ENCODE measurements around the gene INTS11. TPM values are rescaled to one million over a fixed set of nuclear protein-coding genes. Genes with fewer than 3 reads are reported as not detected.
A peak's percentile ranks its signal among the peaks of the same experiment; 100 is the strongest.

INTS11 gene
- total and polyA plus RNA-seq, 2 donors from 2014 or later, result 73.6 to 100 TPM

GRCh38 chr1:1359308-1359663 is 34.8 kb upstream of the INTS11 start:
- H3K9me3 ChIP-seq (ENCODE audit: control insufficient read depth in 2 of 3, insufficient read depth in 1 of 3, low read length in 3 of 3), result no peaks in the 10 kb centered on the region
- H3K27ac ChIP-seq (ENCODE audit: low read depth in 2 of 2, low read length in 2 of 2), result peak overlapping the region in 1 of 2 donors; percentile 23
- no peak overlapping the region for H3K4me3 ChIP-seq (ENCODE audit: low read length in 3 of 3)
- H3K27me3 ChIP-seq (ENCODE audit: control insufficient read depth, insufficient read depth, low read length), result no peaks in the 10 kb centered on the region
- H3K9ac ChIP-seq (ENCODE audit: low read length in 3 of 3), result no peak overlapping the region
- no peak for FAIRE-seq
- peaks cover 0 to 21% (median 2%) of the 10 kb centered on the region in 3 donors for H3K4me1 ChIP-seq (ENCODE audit: control insufficient read depth in 2 of 3, insufficient read depth in 2 of 3, low read depth in 1 of 3, low read length in 3 of 3)
- TF ChIP-seq CTCF (IDR thresholded peaks at IDR 0.05; ENCODE audit: borderline replicate concordance, extremely low read depth, insufficient read depth), result no peak
- DNase-seq, result peak in 1 of 5 donors; percentile 48
- no peaks in the 10 kb centered on the region for H3K36me3 ChIP-seq (ENCODE audit: control insufficient read depth in 2 of 3, insufficient read depth in 3 of 3, low read length in 3 of 3)
- intact Hi-C loops (cut with DNase I), result no loop called here

DNA sequence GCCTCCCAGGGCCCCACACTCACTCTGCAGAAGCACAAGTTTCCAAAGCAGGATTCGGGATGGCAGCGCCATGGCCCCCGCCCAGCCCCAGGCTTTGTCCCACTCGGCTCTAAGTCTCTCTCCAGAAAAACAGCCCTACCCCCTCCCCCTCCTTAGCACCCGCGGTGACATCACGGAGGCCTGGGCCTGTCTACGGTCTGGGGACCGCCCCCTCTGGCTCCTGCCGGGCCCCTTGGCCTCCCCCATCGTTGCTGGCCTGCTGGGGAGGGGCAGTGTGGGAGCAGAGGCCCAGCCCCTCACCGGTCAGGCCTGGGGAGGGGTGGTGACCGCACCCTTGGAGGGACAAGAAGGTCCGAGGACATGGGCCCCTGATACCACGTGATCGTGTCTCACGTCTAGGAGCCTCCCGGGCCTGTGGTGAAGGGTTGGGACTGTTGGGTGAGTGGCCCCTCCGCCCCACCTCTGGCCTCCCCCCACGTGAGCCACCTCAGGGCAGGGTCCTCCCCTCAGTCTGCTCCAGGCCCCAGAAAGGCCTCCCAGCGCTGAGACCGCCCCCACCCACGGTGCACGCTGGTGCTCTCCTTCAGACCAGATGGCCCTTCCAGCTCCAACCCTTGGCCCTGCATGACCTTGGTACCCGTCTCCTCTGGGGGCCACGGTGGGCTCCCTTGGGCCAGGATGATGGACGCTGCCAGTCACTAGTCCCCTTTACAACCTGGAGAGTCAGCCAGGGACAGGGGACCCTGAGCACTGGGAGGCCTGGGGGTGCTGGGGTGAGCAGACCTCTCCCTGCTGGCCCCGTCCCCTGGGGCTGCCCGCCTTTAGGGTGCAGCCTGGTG is 34.2 kb upstream of the INTS11 start, which contains the start of gene MXRA8:
TSS of gene MXRA8 (minus strand) at position 123 of the 839 bp plus-strand sequence. CDS start at position 72, 51 bp downstream.
- Histone ChIP-seq H3K9ac (ENCODE audit: low read length in 3 of 3) (peak within 1 kb of the TSS; percentile 11 to 26 (median 24)), H3K36me3 (ENCODE audit: control insufficient read depth in 2 of 3, insufficient read depth in 3 of 3, low read length in 3 of 3) (no peaks in the 10 kb centered on the region), H3K4me1 (ENCODE audit: control insufficient read depth in 2 of 3, insufficient read depth in 2 of 3, low read depth in 1 of 3, low read length in 3 of 3) (peaks cover 0 to 21% (median 2%) of the 10 kb centered on the region in 3 donors), H3K27ac (ENCODE audit: low read depth in 2 of 2, low read length in 2 of 2) (peak within 1 kb of the TSS; percentile 69 to 83), H3K4me3 (ENCODE audit: low read length in 3 of 3) (peak within 1 kb of the TSS in 2 of 3 donors; percentile 55 to 57), H3K27me3 (ENCODE audit: control insufficient read depth, insufficient read depth, low read length) (no peaks in the 10 kb centered on the region), H3K9me3 (ENCODE audit: control insufficient read depth in 2 of 3, insufficient read depth in 1 of 3, low read length in 3 of 3) (no peaks in the 10 kb centered on the region)
- intact Hi-C loops (cut with DNase I), result no loop called here
- TF ChIP-seq CTCF (IDR thresholded peaks at IDR 0.05; ENCODE audit: borderline replicate concordance, extremely low read depth, insufficient read depth), result no peak
- no peak for FAIRE-seq
- peak; percentile 76 to 93 (median 90) for DNase-seq

- Histone ChIP-seq H3K27me3 (ENCODE audit: control insufficient read depth, insufficient read depth, low read length) (no peaks in the 10 kb centered on the region), H3K9ac (ENCODE audit: low read length in 3 of 3) (peak overlapping the region in 2 of 3 donors; percentile 11 to 26), H3K27ac (ENCODE audit: low read depth in 2 of 2, low read length in 2 of 2) (peak overlapping the region; percentile 69 to 83), H3K4me1 (ENCODE audit: control insufficient read depth in 2 of 3, insufficient read depth in 2 of 3, low read depth in 1 of 3, low read length in 3 of 3) (peaks cover 0 to 21% (median 2%) of the 10 kb centered on the region in 3 donors), H3K4me3 (ENCODE audit: low read length in 3 of 3) (peak overlapping the region in 2 of 3 donors; percentile 55 to 57), H3K36me3 (ENCODE audit: control insufficient read depth in 2 of 3, insufficient read depth in 3 of 3, low read length in 3 of 3) (no peaks in the 10 kb centered on the region), H3K9me3 (ENCODE audit: control insufficient read depth in 2 of 3, insufficient read depth in 1 of 3, low read length in 3 of 3) (no peaks in the 10 kb centered on the region)
- TF ChIP-seq CTCF (IDR thresholded peaks at IDR 0.05; ENCODE audit: borderline replicate concordance, extremely low read depth, insufficient read depth), result no peak
- no peak for FAIRE-seq
- peak; percentile 68 to 81 (median 78) for DNase-seq
- intact Hi-C loops (cut with DNase I), result no loop called here
These were observed 33.5 kb upstream of the INTS11 start for GRCh38 chr1:1357871-1358432.
